Inflammatory macrophage treated with lipopolysaccharide for 1 hour (primary cell): ENCODE results near the gene HPCAL4.
A peak's percentile ranks its signal among the peaks of the same experiment; 100 is the strongest.

Experiments
- DNase-seq, 2 donors: peaks; one replicate each; pipeline ENCODE4 v3.0.0-alpha.2; 2020 to 2022

The HPCAL4 gene

DNA sequence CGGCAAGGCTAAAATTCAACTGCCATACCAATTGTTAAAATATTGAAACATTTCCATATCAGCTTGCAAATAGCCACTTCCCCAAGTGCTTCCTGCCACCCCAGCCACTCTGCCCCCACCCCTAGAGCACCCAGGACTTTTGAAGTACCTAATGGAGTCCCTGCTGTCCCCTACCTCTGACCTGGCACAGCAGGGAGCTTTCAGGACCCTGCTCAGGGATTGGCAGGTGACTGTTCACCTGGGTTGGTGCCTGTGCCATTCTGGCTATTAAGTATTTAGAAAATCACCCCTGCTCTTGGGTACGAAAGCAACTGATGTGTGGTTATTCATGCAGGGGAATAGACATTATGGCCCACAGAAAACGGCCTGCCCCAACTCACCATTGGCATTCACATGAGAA, 9.1 kb upstream of the HPCAL4 start:
- no peak for DNase-seq

DNA sequence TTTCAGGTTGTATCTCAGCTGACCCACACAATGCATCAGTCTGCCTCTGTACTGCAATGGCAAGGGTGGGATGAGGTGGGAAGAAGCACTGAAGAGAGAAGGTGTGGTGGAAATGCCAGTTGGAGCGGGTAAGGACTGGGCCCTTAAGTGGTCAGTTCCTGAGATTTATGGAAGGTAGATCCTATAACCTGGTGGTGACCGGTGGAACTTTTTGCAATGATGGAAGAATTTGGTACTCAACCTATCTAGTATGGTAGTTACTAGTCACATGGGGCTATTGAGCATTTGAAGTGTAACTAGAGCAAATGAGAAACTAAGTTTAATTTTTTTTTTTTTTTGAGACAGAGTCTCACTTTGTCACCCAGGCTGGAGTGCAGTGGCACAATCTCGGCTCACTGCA, 8.2 kb upstream of the HPCAL4 start:
- no peak for DNase-seq

DNA sequence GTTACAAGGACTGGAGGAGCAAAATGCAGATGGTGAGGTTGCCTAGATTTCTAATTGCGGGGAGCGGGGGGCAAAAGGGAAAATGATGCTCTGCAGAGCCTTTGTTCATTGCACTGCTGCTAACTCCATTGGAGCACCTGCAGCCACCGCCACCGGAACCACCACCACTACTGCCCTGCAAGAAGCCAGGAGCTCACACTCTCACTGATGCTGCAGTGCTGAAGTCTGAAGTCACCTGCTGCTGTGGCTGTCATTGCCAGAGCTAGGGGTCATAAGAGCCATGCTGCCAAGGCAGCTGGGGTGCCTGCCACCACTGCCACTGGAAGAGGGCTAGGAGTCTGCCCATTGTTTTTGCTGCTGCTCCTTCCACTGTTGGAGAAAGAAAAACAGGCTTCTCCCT, 7.3 kb upstream of the HPCAL4 start:
- DNase-seq: no peak

DNA sequence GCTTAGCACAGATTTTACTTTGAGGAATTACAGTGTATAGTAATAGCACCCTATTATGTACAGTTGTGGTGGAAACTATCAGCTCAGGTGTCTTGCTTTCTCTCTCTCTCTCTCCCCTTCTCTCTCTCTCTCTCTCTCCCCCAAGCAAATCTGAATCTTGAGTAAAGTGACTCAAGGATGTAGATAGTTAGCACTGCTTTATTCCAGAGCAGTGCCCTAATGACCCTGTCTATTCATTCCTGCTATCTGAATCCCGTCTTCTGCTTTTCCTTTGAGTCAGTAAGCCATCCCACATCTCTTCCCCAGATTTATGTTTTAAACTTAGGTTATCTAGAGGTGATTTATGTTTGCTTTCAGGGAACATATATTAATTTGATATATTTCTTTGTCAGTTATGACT, 5.2 kb upstream of the HPCAL4 start:
- no peak for DNase-seq

DNA sequence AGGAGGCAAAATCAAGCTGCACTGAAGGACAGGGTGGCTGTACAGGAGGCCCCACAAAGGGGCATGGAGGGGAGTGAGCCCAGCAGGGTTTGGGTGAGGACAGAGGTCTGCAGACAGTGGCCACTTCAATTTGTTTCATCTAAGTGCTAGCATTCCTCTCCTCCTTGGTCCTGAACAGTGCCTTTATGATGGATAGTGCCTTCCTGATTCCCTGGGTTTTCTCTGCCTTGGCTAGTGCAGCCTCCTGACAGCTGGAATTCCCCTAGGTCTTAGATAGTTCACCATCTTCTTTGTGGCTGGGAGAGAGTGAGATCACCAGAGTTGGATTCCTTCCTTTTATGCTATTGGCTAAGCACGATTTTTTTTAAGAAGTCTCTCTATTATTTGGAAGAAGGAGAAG, 3.8 kb upstream of the HPCAL4 start:
- peak; percentile 38 to 59 for DNase-seq

DNA sequence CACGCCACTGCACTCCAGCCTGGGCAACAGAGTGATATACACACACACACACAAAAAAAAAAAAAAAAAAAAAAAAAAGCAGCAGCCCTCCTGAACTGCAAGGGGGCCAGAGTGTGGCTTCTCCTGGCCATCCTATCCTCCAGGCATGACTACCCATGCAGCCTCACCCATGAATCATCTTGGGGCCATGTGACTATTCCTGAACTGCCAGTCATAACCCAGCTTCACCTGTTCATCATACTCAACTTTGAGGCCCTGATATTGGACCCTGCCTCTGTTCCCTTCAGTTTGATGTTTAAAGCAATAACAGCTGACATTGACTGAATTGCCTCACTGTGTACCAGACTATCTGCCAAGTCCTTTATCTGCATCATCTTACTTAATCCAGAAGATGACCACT, 2.8 kb upstream of the HPCAL4 start:
- no peak for DNase-seq

DNA sequence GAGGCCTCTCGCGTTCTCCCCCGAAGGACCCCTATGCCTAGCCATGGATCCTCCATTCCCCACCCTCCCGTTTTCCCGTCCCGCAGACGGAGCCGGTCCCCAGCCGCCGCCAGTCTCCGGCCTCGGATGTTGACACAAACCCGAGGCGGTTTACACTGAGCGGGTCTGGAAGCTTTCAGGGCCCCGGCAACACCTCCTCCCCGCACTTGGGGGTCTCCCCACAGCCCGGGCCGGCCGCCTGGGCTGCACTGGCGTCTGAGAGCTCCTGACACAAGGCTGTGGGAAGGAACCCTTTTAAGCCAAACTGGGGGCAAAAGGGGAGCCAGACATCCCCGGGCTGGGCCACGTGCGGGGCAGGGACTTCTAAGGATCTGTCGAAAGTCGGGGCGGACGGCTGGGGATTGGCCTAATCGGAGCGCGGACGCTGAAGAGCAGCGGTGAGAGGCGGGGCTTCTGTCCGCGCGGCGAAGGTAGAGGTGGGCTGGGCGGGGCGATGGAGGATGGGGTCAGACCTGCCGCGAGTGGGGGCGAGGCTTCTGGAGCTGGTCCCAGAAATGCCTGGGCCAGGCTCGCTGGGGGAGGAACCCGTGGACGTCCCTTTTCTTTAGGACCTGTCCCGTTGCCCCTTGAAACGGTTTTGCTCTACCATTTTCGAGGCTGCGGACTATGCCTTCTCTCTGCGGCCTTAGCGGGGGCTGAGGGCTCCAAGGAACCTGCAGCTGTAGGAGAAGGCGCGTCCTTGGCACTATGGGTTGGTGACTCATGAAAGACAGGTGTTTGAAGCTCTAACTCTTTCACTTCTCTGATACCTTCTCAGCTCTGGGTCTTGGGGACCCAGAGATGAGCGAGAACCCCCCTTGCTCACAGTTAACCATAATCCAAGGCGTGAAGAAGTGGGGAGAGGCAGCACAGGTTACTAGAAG, 1.2 kb upstream of the HPCAL4 start:
- no peak for DNase-seq

DNA sequence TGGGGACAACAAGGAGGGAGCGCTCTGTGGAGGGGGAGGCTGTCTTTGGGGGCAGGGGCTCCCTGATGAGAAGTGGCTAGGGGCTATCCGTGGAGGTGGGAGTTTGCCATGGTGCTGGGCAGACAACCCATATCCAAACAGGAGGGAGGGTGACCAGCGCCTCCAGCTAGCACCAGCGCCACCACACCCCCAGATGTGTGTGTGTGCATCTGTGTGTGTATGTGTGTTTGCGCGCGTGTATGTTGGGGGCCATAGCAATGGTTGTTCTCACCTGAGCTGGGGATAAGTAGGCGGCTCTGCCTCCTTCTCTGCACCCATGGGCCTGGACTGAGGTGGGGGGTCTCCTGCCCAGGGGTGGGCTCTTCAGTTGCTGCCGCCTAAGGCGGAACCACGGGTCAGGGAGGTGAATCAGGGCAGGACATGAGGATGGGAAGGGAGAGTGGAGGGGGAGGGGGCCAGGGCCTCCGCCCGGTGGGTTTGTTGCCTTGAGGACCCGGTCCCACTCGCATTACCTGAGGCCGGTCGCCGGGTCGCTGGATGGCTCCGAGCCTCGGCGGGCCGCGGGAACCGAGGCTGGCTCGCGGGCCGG, 345 bp downstream of the HPCAL4 start:
- no peak for DNase-seq

DNA sequence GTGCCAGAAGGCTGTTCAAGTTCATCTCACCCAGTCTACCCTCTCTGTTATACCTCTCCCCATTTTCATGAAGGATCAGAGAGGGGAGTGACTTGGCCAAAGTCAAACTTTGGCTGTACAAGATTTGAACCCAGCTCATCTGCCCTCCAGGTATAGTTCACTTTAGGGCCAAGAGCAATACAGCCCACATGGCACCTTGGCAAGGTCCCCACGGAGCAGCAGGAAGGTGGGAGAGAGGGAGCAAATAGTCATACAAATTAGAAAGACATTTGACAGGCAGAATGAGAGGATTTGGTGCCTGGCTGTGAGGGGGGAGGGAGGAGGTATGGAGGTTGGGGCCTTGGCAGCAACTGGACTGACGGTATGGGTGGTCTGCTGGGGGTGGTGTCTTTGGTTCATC, 1.0 kb downstream of the HPCAL4 start:
- no peak for DNase-seq

DNA sequence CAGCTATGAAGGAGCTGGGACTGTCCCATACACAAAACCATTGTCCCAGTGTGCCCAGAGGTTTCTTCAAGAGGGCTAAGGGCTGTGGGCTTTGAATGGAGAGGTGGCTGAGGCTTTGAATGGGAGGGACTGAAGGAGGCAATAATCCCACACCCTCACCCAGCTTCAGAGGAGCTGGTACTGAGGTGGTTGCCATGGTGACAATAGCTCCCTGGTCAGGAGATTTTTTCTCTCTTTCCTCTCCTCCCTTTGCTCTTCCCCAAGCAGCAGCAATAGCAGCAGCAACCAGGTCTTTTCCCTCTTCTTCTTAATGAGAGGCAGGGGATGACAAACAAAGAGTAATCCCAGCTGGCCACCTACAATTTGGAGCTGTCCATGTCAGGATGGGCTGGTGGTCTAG, 1.6 kb downstream of the HPCAL4 start:
- DNase-seq: no peak

DNA sequence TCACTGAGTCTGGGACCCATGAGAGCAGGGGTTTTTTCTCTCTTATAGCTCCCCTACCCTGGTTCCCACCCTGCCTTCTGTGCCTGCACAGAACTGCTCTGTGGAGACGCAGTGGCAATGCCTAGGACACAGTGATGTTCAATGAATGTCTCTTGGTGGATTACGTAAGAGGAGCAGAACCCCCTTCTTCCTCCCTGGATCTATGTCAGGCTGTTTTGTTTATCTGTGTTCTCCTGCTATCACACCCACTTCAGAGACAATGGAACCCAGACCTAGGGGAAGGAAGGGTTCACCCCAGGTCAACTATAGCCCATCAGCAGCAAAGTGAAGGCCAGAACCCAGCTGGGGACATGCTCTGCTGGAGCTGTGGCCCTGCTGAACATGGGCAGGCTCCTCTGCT, 2.0 kb downstream of the HPCAL4 start:
- DNase-seq: no peak

DNA sequence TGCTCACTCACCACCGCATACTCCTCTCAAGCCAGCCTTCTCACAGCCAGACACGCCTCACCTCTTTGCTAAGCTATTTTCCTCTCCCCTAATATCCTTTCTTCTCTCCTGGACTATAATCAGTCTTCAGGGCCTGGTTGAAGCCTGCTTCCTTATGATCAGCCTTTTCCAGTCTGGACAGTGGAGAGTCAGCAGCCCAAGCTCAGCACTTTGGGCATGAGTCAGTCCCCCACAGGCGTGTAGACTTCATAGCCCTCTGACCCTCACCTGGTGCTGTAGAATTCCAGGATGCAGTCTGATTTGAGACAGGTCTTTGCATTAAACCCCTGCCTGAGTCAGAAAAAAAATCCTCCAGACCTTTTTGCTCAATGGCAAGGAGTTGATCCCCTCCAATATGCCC, 2.5 kb downstream of the HPCAL4 start:
- DNase-seq: no peak

DNA sequence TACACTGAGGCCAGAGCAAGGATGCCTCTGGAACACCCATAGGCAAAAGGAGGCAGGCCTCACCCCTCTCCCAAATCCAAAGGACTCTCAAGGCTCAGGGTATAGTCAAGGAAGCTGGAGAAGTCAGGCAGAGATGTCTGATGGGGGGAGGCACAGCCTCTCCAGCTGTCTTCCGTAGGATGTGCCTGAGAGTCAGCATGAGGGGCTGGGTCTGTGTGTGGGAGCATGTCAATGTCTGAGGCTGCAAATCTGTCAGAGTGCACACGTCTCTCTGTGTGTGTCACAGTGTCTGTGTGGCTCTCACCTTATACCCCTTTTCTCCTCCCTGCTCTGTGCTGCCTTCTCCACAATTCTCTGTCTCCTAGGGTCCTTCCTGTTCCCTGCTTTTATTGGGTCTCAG, 4.0 kb downstream of the HPCAL4 start:
- no peak for DNase-seq

DNA sequence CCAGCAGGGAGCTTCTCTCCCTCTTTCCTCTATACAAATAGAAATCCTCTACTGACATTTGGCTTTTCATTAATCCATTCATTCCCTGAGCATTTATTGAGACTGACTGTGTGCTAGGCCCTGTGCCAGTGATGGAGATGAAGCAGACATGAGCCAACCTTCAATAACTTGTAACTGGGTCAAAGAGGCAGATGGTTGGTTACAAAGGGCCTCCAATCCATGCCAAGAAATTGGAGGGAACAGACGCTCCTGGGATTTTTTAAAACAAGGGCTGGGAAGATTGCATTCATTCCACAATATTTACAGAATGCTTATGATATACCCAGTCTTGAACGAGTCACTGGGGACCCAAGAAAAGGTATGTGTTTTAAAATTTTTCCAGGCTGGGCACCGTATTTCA, 6.2 kb downstream of the HPCAL4 start:
- DNase-seq: no peak

DNA sequence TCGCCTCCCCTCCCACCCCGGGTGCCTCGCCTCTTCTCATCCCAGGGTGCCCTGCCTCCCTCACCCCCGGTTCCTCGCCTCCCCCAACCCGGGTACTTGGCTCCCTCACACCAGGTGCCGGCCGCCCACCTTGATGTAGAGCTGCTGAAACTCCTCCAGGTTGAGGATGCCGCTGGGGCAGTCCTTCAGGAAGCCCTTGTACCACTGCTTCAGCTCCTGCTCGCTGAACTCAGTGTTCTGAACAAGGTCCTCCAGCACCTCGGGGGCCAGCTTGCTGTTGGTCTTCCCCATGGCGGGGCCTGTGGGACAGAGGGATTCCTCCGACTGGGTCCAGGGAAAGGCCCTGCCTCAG, 6.9 kb downstream of the HPCAL4 start:
- no peak for DNase-seq

DNA sequence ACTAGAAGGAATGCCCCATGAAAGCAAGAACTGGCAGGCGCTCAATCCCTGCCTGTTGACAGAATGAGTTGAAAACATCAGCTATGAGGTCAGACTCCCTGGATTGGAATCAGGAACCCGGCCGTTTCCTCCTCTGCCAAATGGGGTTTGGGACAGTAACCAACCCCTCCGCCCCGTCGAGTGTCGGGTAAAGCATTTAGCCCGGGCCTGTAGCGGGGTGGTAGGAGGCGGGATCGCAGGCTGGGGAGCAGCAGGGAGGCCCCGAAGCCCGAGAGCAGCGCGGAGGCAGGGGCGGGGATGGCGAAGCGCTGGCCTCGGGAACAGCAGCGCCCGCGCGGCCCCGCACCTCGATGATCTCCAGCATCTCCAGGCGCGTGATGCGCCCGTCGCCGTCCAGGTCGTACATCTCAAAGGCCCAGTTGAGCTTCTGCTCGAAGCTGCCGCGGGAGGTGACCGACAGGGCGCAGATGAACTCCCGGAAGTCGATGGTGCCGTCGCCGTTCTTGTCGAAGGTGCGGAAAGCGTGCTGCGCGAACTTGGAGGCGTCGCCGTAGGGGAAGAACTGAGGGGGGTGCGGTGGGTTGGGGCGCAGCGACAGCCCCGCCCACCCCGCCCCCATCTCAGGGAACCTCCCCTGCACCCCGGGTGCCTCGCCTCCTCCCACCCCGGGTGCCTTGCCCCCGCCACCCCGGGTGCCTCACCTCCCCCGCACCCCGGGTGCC, 7.5 kb downstream of the HPCAL4 start:
- no peak for DNase-seq

DNA sequence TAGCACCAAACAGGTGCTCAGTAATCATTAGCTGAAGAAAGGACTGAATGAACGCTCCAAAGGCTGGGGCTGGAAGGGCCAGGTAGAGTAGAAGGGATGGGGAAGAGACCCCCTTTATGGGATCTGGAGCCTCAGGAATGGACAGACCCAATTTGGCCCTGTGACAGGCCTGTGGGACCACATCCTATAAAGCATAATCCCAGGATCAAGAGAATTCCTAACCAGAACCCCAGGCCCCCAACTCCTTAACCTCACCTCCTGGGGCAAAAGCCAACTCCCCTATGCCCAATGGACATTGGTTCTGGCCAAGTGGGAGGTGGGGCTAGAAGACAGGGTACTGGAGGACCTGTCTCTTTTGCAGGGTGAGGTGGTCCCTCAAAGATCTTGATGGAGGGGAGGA, 9.2 kb downstream of the HPCAL4 start:
- DNase-seq: no peak

DNA sequence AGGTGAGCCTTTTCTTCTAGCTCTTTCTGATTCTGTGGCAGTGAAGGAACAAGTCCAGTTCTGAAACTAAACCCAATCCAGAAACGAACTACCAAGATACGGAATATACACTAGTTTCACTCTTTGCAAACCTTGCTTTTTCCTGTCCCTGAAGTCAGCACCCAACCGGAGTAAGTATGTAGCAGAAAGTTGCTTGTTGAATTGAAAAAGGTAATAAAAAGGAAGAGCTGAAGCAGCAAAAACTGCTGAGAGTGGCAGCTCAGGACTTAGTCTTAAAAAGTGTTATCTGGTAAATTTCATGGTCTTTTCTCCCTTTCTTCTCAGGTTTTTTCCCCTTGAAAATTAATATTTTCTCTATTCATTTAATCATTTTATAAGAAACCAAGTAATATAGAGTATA, 9.9 kb downstream of the HPCAL4 start:
- DNase-seq: no peak

DNA sequence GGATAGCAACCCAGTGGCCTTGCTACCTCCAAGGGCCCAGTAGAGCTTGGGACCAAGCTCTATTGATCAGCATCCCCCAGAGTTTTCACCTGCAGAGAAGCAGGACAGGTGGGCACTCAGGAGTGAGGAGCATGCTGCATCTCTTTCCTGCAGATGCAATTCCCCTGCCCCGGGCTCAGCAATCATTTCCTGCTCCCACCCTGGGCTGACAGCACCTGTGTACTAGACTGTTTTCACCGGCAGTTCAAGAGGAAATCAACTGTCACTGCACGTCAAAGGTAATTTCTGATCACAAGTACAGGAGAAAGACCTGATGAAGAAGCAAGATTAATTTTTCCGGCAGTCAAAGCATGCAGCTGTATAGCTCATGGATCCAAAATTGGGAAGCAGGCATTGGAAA, 10.5 kb downstream of the HPCAL4 start:
- no peak for DNase-seq

DNA sequence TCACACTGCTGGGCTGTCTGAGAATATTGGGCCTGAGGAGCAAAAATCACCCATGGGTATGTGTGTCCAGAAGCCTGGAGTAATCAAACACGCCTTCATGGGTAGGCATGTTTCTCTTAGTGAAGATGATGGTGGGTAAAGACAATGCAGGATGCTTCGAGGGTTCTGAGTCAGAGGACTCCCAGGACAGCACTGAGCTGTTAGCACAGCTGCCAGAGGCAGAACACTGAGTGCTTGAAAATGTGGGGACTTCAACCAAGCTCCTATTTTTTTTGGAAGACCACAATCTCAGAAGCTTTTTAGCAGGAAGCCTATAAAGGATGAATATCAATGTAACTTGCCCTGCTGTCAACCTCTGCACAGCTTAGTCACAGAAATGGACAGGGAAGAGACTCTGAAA, 11.4 kb downstream of the HPCAL4 start:
- DNase-seq: no peak

DNA sequence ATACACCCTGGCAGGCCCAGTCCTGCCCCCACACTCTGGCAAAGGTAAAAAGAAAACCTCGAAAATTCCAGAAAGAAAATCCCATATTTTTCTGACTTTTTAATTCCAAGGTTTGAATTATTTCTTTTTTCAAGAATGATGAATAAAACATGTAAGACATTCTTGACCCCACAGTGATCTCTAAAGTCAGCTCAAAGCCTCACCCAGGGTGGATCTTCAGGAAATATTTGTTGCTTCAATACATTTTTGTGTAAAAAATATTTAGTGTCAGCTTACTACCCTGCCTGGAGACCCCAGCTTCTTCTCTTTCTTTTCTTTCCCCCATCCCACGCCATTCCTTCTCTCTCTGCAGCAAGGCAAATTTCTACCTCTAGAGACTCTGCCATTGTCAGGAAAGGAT, 12.3 kb downstream of the HPCAL4 start:
- no peak for DNase-seq

DNA sequence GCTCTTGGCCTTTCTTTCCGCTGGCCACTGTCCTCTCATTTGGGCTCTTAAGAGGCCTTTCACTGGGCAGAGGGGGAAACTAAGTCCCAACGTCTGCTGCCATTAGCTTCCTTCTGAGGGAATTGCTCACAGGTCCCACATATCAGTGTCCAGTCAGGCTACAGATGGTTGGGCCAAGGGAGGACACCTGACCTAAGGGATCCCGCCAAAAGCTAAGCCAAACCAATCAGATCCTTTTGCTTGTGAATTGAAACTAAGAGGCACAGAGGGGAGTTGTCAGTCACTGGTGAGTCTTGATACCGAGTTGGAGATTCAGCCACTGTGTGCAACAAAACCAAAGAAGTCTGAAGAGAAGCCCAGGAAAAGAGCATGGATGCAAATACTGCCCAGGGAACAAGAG, 13.6 kb downstream of the HPCAL4 start:
- no peak for DNase-seq

DNA sequence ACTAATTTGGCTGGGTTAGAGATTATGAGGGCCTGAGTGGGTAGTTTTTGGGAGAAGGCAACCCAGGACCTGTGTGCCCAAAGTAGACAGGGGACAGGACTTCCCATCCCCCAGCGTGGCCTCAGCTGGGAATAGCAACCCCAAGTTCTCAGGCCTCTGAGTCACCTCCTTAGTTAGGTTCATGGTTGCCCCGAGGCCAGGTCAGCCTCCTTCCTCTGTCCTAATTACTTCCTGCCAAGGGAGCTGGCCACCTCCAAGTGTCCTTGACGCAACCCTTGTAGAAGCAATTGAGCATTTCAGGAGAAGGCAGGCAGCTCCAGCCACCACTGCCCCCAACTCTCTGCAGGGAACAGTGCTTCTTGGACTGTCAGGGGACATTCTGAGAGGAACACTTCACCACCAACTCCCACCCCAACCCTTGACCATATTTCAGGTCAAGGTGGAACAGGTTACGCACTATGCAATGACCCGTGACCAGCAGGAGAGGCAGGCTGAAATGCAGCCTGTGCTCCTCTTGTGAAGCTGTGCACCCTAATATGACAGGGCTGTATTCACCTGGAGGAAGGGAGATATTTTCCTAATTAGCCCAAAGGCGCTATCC, 14.2 kb downstream of the HPCAL4 start:
- peak in 1 of 2 donors; percentile 4 for DNase-seq

DNA sequence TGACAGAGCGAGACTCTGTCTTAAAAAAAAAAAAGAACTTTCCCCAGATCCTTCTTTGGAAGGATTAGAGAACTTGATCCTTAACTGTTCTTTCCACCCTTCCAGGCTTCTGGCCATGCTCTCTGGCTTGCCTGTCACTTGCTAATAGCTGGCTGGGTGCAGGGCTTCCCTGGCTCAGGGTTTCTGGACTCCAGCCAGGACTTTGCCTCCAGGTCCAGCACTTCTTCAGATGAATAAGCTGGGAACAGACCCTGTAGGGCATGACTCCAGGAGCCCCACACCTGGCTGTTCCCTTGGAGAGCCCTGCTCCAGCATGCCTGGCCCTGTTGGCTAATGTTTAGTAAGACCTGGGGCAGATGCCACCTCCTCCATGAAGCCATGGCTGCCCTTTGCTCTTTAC, 16.0 kb downstream of the HPCAL4 start:
- DNase-seq: no peak
